ENCODE data around the gene SLC37A4.

- TF ChIP-seq POLR2A (IDR thresholded peaks at IDR 0.05; ENCODE audit: extremely low read depth, insufficient read length) (no peak), CTCF (IDR thresholded peaks at IDR 0.05; ENCODE audit: low read depth, low read length) (no peak)
Observed at GRCh38 chr11:119042927-119043326, 12.2 kb upstream of the SLC37A4 start.
